Pulmonary artery endothelial cell (primary cell): Measurements from ENCODE around the gene RBM15B. TPM values are rescaled to one million over a fixed set of nuclear protein-coding genes. Genes with fewer than 3 reads are reported as not detected.
"Not testable (repeated sequence)": the region's sequence is repeated elsewhere in the genome, so short reads cannot be mapped to it uniquely, and the experiment has no call there.

Experiments used
- DNase-seq: peaks from one replicate; pipeline ENCODE4 v3.0.0-alpha.2; 2011; ENCODE audit warnings: low read depth, low spot score
- total RNA-seq: library from RNA; depleted of rRNA; stranded (reverse); fragments of >200 nt; gene quantifications from 2 replicates; pipeline ENCODE4 v1.2.3, GENCODE V29; 2014

Gene RBM15B, protein sequence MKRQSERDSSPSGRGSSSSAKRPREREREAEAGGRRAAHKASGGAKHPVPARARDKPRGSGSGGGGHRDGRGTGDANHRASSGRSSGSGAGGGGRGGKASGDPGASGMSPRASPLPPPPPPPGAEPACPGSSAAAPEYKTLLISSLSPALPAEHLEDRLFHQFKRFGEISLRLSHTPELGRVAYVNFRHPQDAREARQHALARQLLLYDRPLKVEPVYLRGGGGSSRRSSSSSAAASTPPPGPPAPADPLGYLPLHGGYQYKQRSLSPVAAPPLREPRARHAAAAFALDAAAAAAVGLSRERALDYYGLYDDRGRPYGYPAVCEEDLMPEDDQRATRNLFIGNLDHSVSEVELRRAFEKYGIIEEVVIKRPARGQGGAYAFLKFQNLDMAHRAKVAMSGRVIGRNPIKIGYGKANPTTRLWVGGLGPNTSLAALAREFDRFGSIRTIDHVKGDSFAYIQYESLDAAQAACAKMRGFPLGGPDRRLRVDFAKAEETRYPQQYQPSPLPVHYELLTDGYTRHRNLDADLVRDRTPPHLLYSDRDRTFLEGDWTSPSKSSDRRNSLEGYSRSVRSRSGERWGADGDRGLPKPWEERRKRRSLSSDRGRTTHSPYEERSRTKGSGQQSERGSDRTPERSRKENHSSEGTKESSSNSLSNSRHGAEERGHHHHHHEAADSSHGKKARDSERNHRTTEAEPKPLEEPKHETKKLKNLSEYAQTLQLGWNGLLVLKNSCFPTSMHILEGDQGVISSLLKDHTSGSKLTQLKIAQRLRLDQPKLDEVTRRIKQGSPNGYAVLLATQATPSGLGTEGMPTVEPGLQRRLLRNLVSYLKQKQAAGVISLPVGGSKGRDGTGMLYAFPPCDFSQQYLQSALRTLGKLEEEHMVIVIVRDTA
- total RNA-seq: 44.6 and 53.2 TPM in 2 replicates

DNA sequence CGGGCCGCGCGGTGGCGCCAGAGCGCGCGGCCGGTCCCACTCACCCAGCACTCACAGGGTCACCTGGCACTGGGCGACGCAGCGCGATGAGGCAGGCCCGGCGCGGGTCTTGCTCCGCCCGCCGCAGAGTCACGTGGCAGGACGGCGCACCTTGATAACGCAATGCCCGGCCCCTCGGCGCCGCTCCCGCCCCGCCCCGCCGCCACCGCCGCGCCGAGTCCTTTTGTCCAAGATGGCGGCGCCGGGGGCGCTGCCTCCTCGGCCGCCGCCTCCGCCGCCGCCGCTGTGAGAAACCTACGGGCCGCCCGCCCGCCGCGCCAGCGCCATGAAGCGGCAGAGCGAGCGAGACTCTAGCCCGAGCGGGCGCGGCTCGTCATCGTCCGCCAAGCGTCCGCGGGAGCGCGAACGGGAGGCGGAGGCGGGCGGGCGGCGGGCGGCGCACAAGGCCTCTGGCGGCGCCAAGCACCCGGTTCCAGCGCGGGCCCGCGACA, at the start of gene RBM15B:
Gene RBM15B, plus strand, starts transcription at position 211 of the 491 bp plus-strand sequence. Its CDS starts 115 bp downstream, at position 326.
- DNase-seq: peak; percentile 88

DNA sequence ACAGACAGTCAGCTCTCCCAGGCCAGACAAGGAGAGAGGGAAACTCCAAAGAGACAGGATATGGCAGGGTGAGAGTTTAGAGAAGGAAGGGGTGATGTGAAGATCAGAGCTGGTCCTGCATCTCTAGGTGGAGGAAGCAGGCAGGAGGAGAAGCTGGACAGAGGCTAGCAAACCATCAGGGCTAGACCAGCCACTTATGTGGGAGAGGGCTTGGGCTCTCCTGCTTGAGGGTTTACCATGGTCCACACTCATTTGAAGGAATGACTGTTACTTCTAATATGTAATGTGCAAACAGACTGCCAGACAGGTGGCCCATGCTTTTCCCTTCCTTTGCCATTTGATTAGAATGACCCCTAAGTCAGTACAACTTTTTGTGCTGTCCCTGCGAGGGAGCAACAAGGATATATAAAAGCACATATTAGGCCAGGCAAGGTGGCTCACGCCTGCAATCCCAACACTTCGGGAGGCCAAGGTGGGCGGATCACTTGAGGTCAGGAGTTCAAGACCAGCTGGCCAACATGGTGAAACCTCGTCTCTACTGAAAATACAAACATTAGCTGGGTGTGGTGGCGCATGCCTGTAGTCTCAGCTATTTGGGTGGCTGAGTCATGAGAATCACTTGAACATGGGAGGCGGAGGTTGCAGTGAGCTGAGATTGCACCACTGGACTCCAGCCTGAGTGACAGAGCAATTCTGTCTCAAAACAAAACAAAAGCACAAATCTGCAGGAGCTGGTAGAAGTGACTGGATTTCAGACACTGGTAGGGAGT, 47.0 kb upstream of the RBM15B start:
- DNase-seq: no peak

DNA sequence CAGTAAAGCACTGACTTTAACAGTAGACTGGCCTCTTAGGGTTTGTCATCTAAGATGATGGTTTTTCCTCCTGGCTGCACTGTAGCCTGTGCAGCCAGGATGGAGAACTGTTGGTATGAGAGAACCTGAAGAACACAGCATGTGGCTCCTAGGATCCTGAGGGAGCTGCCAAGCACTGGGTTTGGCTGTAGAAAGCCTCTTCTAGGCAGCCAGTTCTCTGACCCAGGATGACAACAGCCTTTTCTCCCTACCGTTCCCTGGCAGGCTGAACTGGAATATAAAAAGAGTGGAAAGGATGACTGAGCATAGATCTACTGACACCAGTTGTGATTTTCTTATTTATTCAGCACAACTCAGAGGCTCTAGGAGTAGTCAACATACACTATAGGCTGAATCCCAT, 40.3 kb upstream of the RBM15B start:
- DNase-seq: no peak

DNA sequence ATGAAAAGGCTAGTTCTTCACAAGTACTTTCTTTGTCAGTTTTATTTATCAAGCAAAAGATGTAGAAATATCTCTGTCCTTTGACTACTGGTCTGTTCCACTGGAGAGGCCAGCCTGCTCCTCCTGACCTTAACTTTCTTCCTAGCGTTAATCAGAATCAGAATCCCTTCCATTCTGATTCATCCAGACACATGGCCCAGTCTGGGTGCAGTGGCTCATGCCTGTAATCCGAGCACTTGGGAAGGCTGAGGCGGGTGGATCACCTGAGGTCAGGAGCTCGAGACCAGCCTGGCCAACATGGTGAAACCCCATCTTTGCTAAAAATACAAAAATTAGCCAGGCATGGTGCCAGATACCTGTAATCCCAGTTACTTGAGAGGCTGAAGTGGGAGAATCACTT, 38.0 kb upstream of the RBM15B start:
- DNase-seq: no peak

DNA sequence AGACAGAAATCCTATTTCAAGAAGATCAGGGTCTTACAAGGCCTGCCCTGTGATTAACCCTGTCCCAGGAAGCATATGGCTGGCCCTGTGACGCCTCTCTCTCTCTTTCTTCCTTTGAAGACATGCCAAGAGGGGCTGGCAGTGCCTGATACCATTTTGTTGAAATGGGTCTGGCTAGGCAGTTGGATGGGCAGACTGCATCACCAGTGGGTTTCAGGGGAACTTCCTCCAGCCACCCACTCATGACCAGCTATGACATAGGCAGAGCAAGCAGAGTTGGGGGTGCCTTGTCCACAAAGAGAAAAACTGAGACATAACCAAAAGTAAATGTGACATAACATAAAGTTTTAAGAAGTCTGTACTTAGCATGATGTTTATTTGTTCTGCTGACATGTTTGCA, 37.4 kb upstream of the RBM15B start:
- no peak for DNase-seq

DNA sequence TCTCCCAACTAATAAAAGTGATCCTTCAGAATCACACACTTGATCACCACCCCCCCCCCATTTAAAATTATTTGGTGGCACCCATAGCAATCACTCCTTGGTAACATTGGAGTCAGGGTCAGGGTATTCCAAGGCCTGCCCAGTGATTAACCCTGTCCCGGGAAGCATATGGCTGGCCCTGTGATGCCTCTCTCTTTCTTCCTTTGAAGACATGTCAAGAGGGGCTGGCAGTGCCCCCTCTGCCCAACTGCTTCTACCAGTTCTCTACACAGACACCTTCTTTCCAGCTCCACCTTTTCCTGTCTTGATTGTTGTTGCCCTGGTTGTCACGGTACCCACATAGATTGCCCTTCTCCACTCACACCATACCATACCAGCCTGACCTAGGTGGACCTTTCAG, 36.9 kb upstream of the RBM15B start:
- no peak for DNase-seq

DNA sequence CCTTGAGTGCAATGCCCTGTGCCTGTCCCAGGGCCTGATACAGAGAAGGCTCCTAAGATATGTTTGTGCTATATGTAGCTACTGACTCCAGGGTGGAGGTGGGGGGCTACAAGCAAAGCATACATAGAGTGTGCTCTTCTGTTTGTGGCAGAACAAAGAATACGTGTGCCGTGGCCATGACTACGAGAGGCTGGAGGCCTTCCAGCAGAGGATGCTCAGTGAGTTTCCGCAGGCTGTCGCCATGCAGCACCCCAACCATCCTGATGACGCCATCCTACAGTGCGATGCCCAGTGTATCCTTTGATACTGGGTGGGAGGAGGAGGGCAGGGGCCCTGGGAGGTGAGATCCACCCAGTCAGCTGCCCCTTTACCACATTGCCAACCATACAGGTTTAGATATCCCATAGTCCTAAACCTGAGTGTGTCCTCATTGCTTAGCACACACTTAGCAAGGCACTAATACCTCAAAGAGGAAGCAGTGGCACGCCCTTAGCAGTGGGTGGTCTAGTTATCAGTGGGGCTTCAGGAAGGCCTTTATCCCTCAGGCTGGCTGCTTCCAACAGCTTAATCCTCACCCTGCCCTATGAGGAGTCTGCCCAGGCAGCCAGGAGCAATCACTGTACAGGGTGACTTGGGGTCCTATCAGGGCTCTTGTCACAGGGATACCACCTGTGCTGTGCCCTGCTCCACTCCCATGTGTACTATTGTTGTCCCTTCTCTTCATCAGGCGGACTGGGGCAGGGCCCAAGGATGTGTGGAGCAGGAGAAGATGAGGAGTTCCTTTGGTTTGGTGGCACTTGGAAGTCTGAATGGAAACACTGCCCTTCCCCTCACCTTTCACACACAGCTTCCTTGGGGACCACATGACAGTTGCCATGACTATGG, 36.1 kb upstream of the RBM15B start:
- DNase-seq: no peak

DNA sequence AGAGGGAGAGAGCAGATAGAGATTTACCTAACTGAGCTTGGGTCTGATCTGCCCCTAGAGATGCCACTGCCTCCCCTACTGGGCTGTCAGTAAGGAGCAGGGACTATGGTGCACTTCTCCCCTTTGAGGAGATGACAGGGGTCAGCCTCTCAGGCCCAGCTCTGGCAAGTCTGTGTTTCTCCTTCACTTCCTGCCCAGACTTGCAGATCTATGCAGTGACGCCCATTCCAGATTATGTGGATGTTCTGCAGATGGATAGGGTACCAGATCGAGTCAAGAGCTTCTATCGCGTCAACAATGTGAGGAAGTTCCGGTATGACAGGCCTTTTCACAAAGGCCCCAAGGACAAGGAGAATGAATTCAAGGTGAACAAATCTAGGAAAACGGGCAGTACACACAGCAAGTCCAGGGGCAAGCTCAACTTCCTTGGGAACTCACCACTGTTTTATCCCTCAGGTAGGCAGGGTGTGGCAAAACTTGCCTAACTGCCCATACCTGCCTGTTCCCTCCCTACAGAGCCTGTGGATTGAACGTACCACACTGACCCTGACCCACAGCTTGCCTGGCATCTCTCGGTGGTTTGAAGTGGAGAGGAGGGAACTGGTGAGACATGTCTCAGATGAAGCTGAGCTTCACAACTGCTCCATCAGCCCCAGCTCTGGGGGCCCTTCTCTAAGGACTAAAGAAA, 35.0 kb upstream of the RBM15B start:
- DNase-seq: no peak

DNA sequence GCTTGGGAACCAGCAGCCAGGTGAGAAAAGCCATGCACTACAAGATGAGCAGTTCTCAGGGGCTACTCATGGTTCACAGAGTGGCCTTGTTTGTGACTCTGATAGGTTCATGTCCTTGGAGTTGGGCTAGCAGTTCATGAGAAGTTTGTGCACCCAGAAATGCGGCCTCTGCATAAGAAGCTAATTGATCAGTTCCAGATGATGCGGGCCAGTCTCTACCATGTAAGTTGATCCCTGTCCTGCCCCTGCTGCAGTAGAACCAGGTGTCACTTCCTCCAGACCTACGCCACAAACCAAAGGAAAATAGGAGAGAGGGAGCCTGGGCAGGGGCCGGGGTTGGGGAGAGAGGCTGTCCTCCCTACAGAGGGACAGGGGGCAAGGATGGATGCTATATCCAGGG, 33.2 kb upstream of the RBM15B start:
- DNase-seq: no peak

DNA sequence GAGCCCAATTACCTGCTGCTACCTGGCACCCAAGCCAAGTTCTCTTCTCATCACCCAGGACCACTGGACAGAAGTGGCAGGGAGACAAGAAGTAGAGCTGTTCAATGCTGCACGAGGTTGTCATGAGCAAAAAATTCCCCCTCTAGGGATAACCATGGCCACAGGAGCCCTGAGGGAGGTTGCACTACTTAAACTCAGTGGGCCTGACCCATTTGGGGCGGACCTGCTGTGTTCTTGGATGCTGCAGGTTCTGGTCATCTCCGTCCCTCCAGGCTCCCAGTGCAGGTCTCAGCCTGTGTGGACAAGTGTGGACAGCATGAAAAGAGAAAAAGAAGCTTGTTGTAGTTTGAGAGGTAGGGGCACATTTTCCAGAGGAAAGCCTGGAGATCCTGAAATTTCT, 32.1 kb upstream of the RBM15B start:
- DNase-seq: no peak

DNA sequence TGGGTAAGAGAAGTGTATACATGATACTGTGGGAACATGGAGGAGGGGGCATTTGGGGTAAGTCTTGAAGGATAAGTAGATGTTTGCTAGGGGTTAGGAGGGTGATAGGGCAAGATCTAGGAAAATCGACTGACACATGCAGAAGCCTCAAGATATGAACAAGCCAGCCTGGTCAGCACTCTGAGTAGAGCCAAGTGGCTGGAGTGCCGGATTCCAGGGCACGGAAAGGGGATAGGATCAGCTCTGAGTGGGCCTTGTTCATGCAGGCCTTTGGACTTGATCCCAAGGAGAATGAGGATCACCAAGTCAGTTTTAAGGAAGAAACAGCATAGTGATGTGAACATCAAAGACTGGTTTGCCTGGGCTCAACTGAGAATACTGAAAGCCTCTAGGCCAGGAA, 30.3 kb upstream of the RBM15B start:
- no peak for DNase-seq

DNA sequence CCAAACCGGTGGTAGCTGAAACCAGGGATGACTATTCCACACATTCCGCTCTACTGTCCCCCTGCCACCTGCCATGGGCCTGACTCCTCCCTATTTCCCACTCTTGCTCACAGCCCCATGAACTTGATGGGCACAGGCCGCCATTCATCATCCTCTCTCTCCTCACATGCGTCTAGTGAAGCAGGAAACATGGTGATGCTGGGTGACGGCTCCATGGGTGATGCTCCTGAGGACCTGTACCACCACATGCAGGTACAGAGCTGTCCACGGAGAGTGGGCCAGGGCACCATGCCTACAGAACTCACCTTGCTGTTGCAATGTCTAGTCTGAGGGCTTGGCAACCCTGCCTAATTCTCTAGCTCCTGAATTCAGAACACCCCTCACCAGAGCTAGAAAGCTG, 29.3 kb upstream of the RBM15B start:
- no peak for DNase-seq

DNA sequence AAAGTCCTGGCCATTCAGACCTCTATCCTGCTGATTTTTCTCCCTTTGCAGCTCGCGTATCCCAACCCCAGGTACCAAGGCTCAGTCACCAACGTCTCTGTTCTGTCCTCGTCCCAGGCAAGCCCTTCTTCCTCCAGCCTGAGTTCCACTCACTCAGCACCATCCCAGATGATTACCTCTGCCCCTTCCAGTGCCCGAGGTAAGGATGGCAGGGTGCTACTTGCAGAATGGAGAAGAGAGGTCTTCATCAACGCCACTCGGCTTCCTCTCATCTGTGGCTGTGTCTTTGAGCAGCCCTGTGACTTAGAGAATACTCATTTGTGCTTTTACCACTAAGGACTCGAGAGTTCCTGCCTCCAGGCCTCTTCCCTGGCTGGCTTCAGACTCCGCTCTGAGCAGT, 28.6 kb upstream of the RBM15B start:
- DNase-seq: no peak

DNA sequence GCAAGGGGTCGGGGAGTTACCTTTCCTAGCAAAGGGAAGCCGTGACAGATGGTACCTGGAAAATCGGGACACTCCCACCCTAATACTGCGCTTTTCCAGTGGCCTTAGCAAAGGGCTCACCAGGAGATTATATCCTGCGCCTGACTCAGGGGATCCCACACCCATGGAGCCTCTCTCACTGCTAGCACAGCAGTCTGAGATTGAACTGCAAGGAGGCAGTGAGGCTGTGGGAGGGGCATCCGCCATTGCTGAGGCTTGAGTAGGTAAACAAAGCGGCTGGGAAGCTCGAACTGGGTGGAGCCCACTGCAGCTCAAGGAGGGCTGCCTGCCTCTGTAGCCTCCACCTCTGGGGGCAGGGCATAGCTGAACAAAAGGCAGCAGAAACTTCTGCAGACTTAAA, 22.8 kb upstream of the RBM15B start:
- not testable (repeated sequence) for DNase-seq

DNA sequence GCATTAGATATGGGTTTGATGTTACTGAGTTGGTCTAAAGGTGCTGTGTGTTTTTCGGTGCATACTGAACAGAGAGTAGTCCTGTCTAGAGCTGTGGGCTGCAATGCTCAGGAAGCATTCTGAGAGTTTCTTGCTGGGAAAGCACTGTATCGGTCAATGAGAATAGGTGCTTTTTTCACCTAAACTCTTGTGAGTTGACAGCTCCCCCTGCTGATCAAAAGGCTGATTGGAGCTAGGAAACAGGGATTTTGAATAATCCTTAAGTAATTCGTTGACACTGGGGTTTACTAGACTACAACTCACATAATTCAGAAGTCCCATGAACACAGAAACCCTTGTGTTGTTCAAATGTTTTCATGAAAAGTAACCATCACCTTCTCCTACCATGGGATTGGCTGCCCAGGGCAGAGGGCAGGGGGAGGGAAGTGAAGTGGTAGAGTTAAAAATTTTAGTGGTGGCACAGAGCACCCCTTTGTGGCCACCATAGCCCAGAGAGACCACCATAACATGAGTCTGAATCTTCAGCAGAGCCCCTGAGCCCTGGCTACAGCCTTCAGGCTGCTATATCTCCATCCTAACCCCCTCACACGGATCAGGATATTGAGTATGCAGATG, 19.0 kb upstream of the RBM15B start:
- DNase-seq: no peak

DNA sequence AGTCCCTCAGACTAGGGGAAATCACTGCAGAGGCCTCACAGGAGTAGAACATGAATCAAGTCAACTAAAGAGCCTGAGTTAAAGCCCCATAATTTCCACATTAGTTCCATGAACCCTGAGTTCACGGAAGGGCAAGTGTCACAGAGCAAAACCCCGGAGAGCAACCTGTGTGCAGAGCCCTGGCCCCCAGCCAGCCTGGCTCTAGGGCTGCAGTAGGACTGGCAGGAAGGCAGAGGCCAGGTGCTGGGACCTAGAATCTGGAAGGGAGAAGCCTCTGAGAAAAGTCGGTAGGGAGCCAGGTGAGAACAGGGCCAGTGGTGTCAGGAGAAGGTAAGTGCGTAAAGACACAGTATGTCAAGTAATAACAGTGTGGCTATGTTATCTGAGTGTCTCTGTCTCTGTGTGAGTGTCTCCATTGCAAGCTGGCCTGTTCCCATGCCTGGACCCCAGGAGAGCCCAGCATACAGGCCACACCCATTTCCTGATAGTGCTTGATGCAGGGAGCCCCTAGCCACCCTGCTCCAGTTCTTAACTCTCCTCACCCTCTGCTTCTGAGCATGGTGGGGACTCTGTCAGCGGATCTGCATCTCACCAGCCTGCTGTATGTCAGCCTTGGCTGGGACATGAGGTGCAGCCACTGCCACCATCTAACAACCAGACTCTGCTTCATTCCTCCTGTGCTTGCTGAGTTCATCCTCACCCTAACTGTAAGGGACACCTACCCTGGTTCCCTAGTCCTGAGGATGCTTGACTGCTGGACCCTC, 17.2 kb upstream of the RBM15B start:
- no peak for DNase-seq

DNA sequence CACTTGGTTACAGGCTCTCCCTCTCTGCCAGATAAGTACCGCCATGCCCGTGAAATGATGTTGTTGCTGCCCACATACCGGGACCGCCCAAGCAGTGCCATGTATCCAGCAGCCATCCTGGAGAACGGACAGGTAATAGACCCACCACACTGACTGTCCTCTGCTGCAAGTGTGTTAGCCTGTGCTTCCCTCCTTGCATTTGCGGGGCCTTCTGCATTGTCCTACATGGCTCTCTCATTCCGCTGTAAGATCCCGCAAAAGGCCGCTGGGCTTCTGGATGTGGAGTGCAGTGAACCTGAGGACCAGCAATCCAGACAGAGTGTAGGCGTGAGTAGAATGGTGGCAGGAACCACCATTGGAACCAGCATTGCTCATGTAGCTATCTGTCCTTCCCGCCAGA, 16.6 kb upstream of the RBM15B start:
- DNase-seq: no peak

DNA sequence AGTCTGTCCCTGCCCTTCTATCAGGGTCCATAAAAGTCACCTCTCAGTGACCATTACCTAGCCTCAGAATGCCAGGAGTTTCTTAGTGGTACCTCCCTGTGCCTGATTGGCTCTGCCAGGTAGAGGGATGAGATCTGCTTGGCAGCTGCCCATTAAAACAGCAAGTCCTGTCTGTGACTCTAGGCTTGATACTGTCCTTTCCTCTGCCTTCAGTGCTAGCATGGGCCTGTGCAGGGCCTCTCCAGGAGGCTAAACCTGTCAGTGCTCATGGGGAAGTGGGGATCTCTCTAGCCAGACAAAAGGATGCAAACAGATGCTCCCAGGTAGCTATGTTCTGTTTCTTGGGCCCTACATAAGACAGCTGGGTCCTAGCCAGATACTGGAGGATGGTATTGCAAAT, 15.9 kb upstream of the RBM15B start:
- DNase-seq: no peak

DNA sequence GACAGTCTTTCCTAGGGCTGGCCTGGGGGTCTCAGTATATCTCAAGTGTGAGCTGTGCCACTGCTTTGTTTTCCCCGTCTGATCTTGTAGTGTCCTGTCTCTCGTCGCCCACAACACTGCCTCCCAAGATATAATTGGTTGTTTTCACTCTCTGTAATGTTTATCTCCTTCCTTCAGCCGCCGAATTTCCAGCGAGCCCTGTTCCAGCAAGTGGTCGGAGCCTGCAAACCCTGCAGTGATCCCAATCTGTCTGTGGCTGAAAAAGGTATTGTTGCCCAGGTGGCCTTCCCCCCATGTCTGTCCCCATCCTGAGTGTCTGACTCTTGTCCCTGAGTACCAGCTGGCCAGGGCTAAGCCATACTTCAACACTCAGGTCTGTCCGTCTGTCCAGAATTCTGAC, 15.5 kb upstream of the RBM15B start:
- DNase-seq: no peak
